Brain microvascular endothelial cell (primary cell): Measurements from ENCODE around the gene UBE2J2.
"Not testable (repeated sequence)": the region's sequence is repeated elsewhere in the genome, so short reads cannot be mapped to it uniquely, and the experiment has no call there.

Experiments used
- DNase-seq: peaks from one replicate; pipeline ENCODE4 v3.0.0-alpha.2; 2020
- H3K27ac ChIP-seq: fragments of 250-450 bp; sonication (Bioruptor Pico); 2 replicates; pipeline ENCODE4 v1.5.1; 2020; ENCODE audit warnings: mild to moderate bottlenecking, moderate library complexity
- H3K27me3 ChIP-seq: fragments of 250-450 bp; sonication (Bioruptor Pico); replicated peaks from 2 replicates; pipeline ENCODE4 v1.5.1; 2020; ENCODE audit warnings: mild to moderate bottlenecking
- H3K36me3 ChIP-seq: fragments of 250-450 bp; sonication (Bioruptor Pico); replicated peaks from 2 replicates; pipeline ENCODE4 v1.5.1; 2020; ENCODE audit warnings: mild to moderate bottlenecking
- H3K4me3 ChIP-seq: 2 replicates; pipeline ENCODE4 v1.5.1; 2011; ENCODE audit warnings: low read depth, mild to moderate bottlenecking, control low read depth, low read length, moderate library complexity
- CTCF ChIP-seq: IDR thresholded peaks from 2 replicates; pipeline ENCODE4 v1.5.1; 2011; ENCODE audit warnings: low read depth, mild to moderate bottlenecking, moderate library complexity, low read length, control low read depth, inconsistent platforms; ENCODE audit errors: missing control alignments
- in situ Hi-C: cut with HindIII; loops from 2 replicates; pipeline ENCODE4 v1.10.0; 2017; ENCODE audit warnings: low sequenced_read_pairs, low pct_ligation_motif_present

Gene UBE2J2

GRCh38 chr1:1253972-1254666 lies 19.5 kb downstream of the UBE2J2 start:
- H3K4me3 ChIP-seq: no peak overlapping the region
- H3K36me3 ChIP-seq: peaks cover 42% of the 10 kb centered on the region
- no peak for TF ChIP-seq CTCF
- no peak overlapping the region for H3K27ac ChIP-seq
- H3K27me3 ChIP-seq: no peaks in the 10 kb centered on the region
- in situ Hi-C loops: no loop called here
- DNase-seq: no peak

- TF ChIP-seq CTCF: no peak
- Histone ChIP-seq H3K36me3 (peaks cover 37% of the 10 kb centered on the region), H3K4me3 (no peak overlapping the region), H3K27ac (no peak overlapping the region), H3K27me3 (no peaks in the 10 kb centered on the region)
- in situ Hi-C loops: no loop called here
- DNase-seq: no peak
These were observed 20.3 kb downstream of the UBE2J2 start for GRCh38 chr1:1253314-1253713.

- no peaks in the 10 kb centered on the region for H3K27me3 ChIP-seq
- DNase-seq: no peak
- H3K4me3 ChIP-seq: no peak overlapping the region
- no peak overlapping the region for H3K27ac ChIP-seq
- no peak for TF ChIP-seq CTCF
- peaks cover 28% of the 10 kb centered on the region for H3K36me3 ChIP-seq
- in situ Hi-C loops: no loop called here
These were observed 22.8 kb downstream of the UBE2J2 start for GRCh38 chr1:1250786-1251284.

GRCh38 chr1:1248009-1248913 lies 25.4 kb downstream of the UBE2J2 start:
- DNase-seq, H3K27ac ChIP-seq, H3K27me3 ChIP-seq, in situ Hi-C loops, H3K4me3 ChIP-seq, H3K36me3 ChIP-seq: not testable (repeated sequence)

GRCh38 chr1:1247341-1247913 lies 26.2 kb downstream of the UBE2J2 start:
- H3K27ac ChIP-seq: no peak overlapping the region
- H3K4me3 ChIP-seq: no peak overlapping the region
- in situ Hi-C loops: no loop called here
- no peaks in the 10 kb centered on the region for H3K36me3 ChIP-seq
- TF ChIP-seq CTCF: no peak
- no peaks in the 10 kb centered on the region for H3K27me3 ChIP-seq
- DNase-seq: no peak
